ENCODE data around the gene TUT4.

GRCh38 chr1:52533713-52534112 is 19.2 kb downstream of the TUT4 start:
- TF ChIP-seq CTCF (IDR thresholded peaks at IDR 0.05; ENCODE audit: low read depth, low read length) (no peak), EZH2phosphoT487 (IDR thresholded peaks at IDR 0.05; ENCODE audit: low read depth) (no peak)

All from OCI-LY3 (cell line).